K562 (cell line): ENCODE measurements around the gene DALRD3. TPM values are rescaled to one million over a fixed set of nuclear protein-coding genes. Genes with fewer than 3 reads are reported as not detected.

ENCODE experiments used
- ATF1 ChIP-seq, 2 experiments: fragments of 450-650 bp in 1 of 2; IDR thresholded peaks; 2 replicates each; pipeline ENCODE4 v1.6.1; 2016; ENCODE audit warnings: missing compliant biosample characterization in 1 of 2, missing genetic modification characterization in 1 of 2
- BACH1 ChIP-seq: fragments of 200-800 bp; sonication (Bioruptor generic); IDR thresholded peaks from 2 replicates; pipeline ENCODE4 v1.6.1; 2016; ENCODE audit warnings: missing genetic modification characterization, missing compliant biosample characterization
- CAMTA2 ChIP-seq: fragments of 250-450 bp; sonication (Bioruptor Pico); conservative IDR thresholded peaks from 2 replicates; pipeline ENCODE4 v1.5.1; 2022
- CTBP1 ChIP-seq: fragments of 450-650 bp; IDR thresholded peaks from 2 replicates; pipeline ENCODE4 v1.6.1; 2016; ENCODE audit warnings: borderline replicate concordance
- FIP1L1 ChIP-seq: fragments of 200-400 bp; formaldehyde crosslinking; IDR thresholded peaks from 2 replicates; pipeline ENCODE4 v1.6.1; 2018; ENCODE audit warnings: mild to moderate bottlenecking, low read depth, low read length; ENCODE audit not compliant: poor library complexity, severe bottlenecking
- HCFC1 ChIP-seq: IDR thresholded peaks from 2 replicates; pipeline ENCODE4 v1.6.1; 2012; ENCODE audit warnings: low read depth, low read length, improper control_type of control experiment
- MYNN ChIP-seq, 2 experiments: sonication (generic); formaldehyde crosslinking in 1 of 2; IDR thresholded peaks; 2 replicates each; pipeline versions ENCODE4 v1.5.0 to v1.6.1; 2016 to 2020; ENCODE audit warnings: antibody characterized with exemption in 1 of 2, missing genetic modification reagents in 1 of 2
- NCOA4 ChIP-seq: fragments of 450-650 bp; IDR thresholded peaks from 2 replicates; pipeline ENCODE4 v1.6.1; 2018; ENCODE audit warnings: mild to moderate bottlenecking; ENCODE audit not compliant: partially characterized antibody
- NR2C1 ChIP-seq, 2 experiments: fragments of 450-650 bp; IDR thresholded peaks; 2 replicates each; pipeline ENCODE4 v1.6.1; 2017; ENCODE audit warnings: mild to moderate bottlenecking in 2 of 2, antibody characterized with exemption in 1 of 2, inconsistent platforms in 1 of 2, missing compliant biosample characterization in 1 of 2, missing genetic modification characterization in 1 of 2
- NR3C1 ChIP-seq: sonication (generic); formaldehyde crosslinking; IDR thresholded peaks from 2 replicates; pipeline ENCODE4 v1.8.1; 2022; ENCODE audit warnings: missing genetic modification reagents
- PHF8 ChIP-seq: fragments of 200-600 bp; sonication (generic); IDR thresholded peaks from 2 replicates; pipeline ENCODE4 v1.6.1; 2012; ENCODE audit warnings: mixed run types, mild to moderate bottlenecking, inconsistent platforms, low read length, moderate library complexity, borderline replicate concordance
- POLR2A ChIP-seq: fragments of 450-650 bp; conservative IDR thresholded peaks from 2 replicates; pipeline ENCODE4 v1.6.1; 2016
- RBFOX2 ChIP-seq: fragments of 200-400 bp; formaldehyde crosslinking; IDR thresholded peaks from 2 replicates; pipeline ENCODE4 v1.6.1; 2017; ENCODE audit warnings: low read depth, mild to moderate bottlenecking, low read length, moderate library complexity
- RBM39 ChIP-seq: fragments of 200-400 bp; formaldehyde crosslinking; optimal IDR thresholded peaks from 2 replicates; pipeline ENCODE3; 2018; ENCODE audit warnings: low read depth, low read length
- STAT5A ChIP-seq: IDR thresholded peaks from 2 replicates; pipeline ENCODE4 v1.6.1; 2012; ENCODE audit warnings: low read length, inconsistent platforms, borderline replicate concordance
- TBP ChIP-seq: optimal IDR thresholded peaks from 2 replicates; pipeline ENCODE3; 2011; ENCODE audit warnings: low read depth, low read length, improper control_type of control experiment
- ZNF445 ChIP-seq: fragments of 250-450 bp; sonication (Bioruptor Pico); IDR thresholded peaks from 2 replicates; pipeline ENCODE4 v1.4.0; 2020; ENCODE audit warnings: low read depth, mild to moderate bottlenecking, moderate library complexity
- ZNF764 ChIP-seq: fragments of 250-450 bp; sonication (Bioruptor Pico); IDR thresholded peaks from 2 replicates; pipeline ENCODE4 v1.4.0; 2020; ENCODE audit warnings: low read depth, mild to moderate bottlenecking, moderate library complexity
- polyA plus RNA-seq, 8 experiments: library from polyadenylated mRNA; depleted of rRNA in 4 of 8; stranded (reverse) in 5 of 8; unstranded in 3 of 8; fragments of >200 nt; fragmentation: Nextera tagmentation in 2 of 8; fragmentation: Illumina TruSeq in 1 of 8; extraction: Ambion mirVana in 2 of 8; extraction: Trizol in 1 of 8; gene quantifications; 2 replicates each; pipeline versions ENCODE4 v1.2.1 to v1.2.3, GENCODE V29; 2011 to 2014; ENCODE audit warnings: inconsistent platforms in 1 of 8, missing spikeins in 1 of 8
- total RNA-seq, 7 experiments: library from RNA; depleted of rRNA in 6 of 7; stranded (reverse); fragments of >200 nt in 6 of 7; fragmentation: Illumina TruSeq in 2 of 7; extraction: Trizol in 2 of 7; gene quantifications; 2 replicates each; pipeline versions ENCODE4 v1.2.1 to v1.2.3, GENCODE V29; 2011 to 2021; ENCODE audit warnings: low replicate concordance in 1 of 7
- TF ChIP-seq, protein P1 (sequence below), 2 experiments: fragments of 450-650 bp in 1 of 2; IDR thresholded peaks; 2 replicates each; pipeline ENCODE4 v1.6.1; 2011 to 2017; ENCODE audit warnings: low read depth in 2 of 2, antibody characterized with exemption in 1 of 2, borderline replicate concordance in 1 of 2, low read length in 1 of 2, mild to moderate bottlenecking in 1 of 2, mixed read lengths in 1 of 2; ENCODE audit not compliant: control insufficient read depth in 1 of 2
- TF ChIP-seq, protein P2 (sequence below): sonication (generic); formaldehyde crosslinking; IDR thresholded peaks from 2 replicates; pipeline ENCODE4 v1.8.0; 2022; ENCODE audit warnings: missing genetic modification reagents, mild to moderate bottlenecking, moderate library complexity, borderline replicate concordance
- TF ChIP-seq, protein P3 (sequence below): sonication (generic); formaldehyde crosslinking; IDR thresholded peaks from 2 replicates; pipeline ENCODE4 v1.8.1; 2023; ENCODE audit warnings: mild to moderate bottlenecking, missing genetic modification reagents

The DALRD3 gene
- total and polyA plus RNA-seq, 9 of the 15 experiments (the other 6 are each of a cell fraction or from before 2014, with no cell fraction given), result 6.6 to 31.3 (median 14.4) TPM

DNA sequence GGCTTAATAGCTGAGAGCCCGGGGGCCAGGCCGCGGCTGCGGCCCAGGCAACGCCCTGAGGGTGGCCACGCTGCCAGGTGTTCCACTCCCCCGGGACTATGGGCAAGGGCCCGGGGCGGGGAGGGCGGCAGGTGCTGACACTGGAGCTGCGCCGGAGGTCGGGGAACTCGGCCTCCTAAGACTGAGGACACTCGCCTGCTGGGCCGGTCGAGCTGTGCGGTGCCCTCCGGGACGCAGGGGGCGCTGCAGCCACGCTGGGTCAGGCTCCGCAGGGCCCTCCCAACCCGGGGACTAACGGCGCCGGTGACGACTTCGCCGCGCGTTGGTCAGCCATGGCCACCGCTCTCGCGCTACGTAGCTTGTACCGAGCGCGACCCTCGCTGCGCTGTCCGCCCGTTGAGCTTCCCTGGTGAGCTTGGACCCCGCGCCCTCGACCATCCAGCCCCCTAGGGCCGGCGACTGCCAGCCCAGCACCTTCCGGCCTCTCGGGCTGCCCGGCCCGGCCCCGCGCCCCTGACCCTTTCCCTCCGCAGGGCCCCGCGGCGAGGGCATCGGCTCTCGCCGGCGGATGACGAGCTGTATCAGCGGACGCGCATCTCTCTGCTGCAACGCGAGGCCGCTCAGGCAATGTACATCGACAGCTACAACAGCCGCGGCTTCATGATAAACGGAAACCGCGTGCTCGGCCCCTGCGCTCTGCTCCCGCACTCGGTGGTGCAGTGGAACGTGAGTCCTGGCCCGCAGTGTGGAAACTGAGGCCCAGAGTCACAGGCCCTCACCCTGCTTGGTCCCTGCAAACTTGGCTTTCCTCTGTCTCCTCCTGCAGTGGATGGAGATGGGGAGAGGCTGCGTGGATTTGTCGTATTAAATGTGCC lies 3.7 kb upstream of the DALRD3 start, which contains the start of gene NDUFAF3 (continued):
- TF ChIP-seq, protein P1, sequence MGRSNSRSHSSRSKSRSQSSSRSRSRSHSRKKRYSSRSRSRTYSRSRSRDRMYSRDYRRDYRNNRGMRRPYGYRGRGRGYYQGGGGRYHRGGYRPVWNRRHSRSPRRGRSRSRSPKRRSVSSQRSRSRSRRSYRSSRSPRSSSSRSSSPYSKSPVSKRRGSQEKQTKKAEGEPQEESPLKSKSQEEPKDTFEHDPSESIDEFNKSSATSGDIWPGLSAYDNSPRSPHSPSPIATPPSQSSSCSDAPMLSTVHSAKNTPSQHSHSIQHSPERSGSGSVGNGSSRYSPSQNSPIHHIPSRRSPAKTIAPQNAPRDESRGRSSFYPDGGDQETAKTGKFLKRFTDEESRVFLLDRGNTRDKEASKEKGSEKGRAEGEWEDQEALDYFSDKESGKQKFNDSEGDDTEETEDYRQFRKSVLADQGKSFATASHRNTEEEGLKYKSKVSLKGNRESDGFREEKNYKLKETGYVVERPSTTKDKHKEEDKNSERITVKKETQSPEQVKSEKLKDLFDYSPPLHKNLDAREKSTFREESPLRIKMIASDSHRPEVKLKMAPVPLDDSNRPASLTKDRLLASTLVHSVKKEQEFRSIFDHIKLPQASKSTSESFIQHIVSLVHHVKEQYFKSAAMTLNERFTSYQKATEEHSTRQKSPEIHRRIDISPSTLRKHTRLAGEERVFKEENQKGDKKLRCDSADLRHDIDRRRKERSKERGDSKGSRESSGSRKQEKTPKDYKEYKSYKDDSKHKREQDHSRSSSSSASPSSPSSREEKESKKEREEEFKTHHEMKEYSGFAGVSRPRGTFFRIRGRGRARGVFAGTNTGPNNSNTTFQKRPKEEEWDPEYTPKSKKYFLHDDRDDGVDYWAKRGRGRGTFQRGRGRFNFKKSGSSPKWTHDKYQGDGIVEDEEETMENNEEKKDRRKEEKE (IDR thresholded peaks at IDR 0.05; ENCODE audit: borderline replicate concordance in 1 of 2, control insufficient read depth in 1 of 2, low read depth in 2 of 2, low read length in 1 of 2), result peak in 1 of 2 experiments; percentile 73; a peak in 1 of 4 replicates
- no peak for TF ChIP-seq NR2C1 (IDR thresholded peaks at IDR 0.05)
- no peak for TF ChIP-seq NR2C1 (tag; IDR thresholded peaks at IDR 0.05)
- peak; percentile 81; the same call in 1 of the 2 replicates for TF ChIP-seq PHF8
- TF ChIP-seq ZNF764 (CRISPR knock-in tag), result no peak
- peak; percentile 77 for TF ChIP-seq HCFC1
- peak; percentile 36; the same call in 1 of the 2 replicates for TF ChIP-seq CTBP1
- no peak; the same call in 1 of the 2 replicates for TF ChIP-seq RBFOX2
- TF ChIP-seq STAT5A, result no peak; the same call in 1 of the 2 replicates
- TF ChIP-seq MYNN (IDR thresholded peaks at IDR 0.05), result no peak; the same call in 1 of the 2 replicates
- no peak for TF ChIP-seq MYNN (CRISPR knock-in tag; IDR thresholded peaks at IDR 0.05)
- no peak for TF ChIP-seq NCOA4
- no peak for TF ChIP-seq CAMTA2 (CRISPR knock-in tag)
- TF ChIP-seq, protein P2, sequence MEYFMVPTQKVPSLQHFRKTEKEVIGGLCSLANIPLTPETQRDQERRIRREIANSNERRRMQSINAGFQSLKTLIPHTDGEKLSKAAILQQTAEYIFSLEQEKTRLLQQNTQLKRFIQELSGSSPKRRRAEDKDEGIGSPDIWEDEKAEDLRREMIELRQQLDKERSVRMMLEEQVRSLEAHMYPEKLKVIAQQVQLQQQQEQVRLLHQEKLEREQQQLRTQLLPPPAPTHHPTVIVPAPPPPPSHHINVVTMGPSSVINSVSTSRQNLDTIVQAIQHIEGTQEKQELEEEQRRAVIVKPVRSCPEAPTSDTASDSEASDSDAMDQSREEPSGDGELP, result peak; percentile 77; the same call in 1 of the 2 replicates
- peak; percentile 20 for TF ChIP-seq RBM39
- TF ChIP-seq NR3C1 (CRISPR knock-in tag), result peak; percentile 33; the same call in 1 of the 2 replicates
- no peak for TF ChIP-seq BACH1 (tag)
- TF ChIP-seq ATF1 (CRISPR knock-in tag; IDR thresholded peaks at IDR 0.05), result no peak
- TF ChIP-seq ATF1 (tag; IDR thresholded peaks at IDR 0.05), result peak; percentile 89
- TF ChIP-seq TBP, result peak; percentile 73
- TF ChIP-seq ZNF445, result no peak
- peak; percentile 93 for TF ChIP-seq FIP1L1
- TF ChIP-seq, protein P3, sequence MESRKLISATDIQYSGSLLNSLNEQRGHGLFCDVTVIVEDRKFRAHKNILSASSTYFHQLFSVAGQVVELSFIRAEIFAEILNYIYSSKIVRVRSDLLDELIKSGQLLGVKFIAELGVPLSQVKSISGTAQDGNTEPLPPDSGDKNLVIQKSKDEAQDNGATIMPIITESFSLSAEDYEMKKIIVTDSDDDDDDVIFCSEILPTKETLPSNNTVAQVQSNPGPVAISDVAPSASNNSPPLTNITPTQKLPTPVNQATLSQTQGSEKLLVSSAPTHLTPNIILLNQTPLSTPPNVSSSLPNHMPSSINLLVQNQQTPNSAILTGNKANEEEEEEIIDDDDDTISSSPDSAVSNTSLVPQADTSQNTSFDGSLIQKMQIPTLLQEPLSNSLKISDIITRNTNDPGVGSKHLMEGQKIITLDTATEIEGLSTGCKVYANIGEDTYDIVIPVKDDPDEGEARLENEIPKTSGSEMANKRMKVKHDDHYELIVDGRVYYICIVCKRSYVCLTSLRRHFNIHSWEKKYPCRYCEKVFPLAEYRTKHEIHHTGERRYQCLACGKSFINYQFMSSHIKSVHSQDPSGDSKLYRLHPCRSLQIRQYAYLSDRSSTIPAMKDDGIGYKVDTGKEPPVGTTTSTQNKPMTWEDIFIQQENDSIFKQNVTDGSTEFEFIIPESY (CRISPR knock-in tag), result peak; percentile 61
- TF ChIP-seq POLR2A, result no peak; the same call in none of the 2 replicates
